AG04450 (cell line): ENCODE data around the gene CNOT3. TPM values are rescaled to one million over a fixed set of nuclear protein-coding genes. Genes with fewer than 3 reads are reported as not detected.

ENCODE experiments used
- CTCF ChIA-PET: fragments of 300-600, 350-600 bp; formaldehyde crosslinking; extraction: SDS; loops from one replicate; lab custom pipeline; 2022; ENCODE audit warnings: antibody characterized with exemption, inconsistent platforms; lab: Charles Lee
- POLR2A ChIA-PET: fragments of 350-600 bp; formaldehyde crosslinking; extraction: SDS; loops from one replicate; lab custom pipeline; 2021; ENCODE audit warnings: antibody characterized with exemption, inconsistent platforms; lab: Yijun Ruan, JAX
- DNase-seq: peaks from one replicate; pipeline ENCODE4 v3.0.0-alpha.2; 2011; ENCODE audit warnings: low read depth, low spot score
- H3K27ac ChIP-seq: one replicate; pipeline ENCODE4 v1.5.1; 2012; ENCODE audit warnings: low read depth, low read length, control low read depth
- H3K27me3 ChIP-seq: one replicate; pipeline ENCODE4 v1.6.0; 2012; ENCODE audit warnings: low read length; ENCODE audit not compliant: control insufficient read depth, insufficient read depth
- H3K4me3 ChIP-seq: 2 replicates; pipeline ENCODE4 v1.5.1; 2011; ENCODE audit warnings: mild to moderate bottlenecking, low read depth, low read length, control low read depth
- H3K9me3 ChIP-seq: 2 replicates; pipeline ENCODE4 v1.5.1; 2012; ENCODE audit warnings: low read length; ENCODE audit not compliant: control insufficient read depth, insufficient read depth
- polyA plus RNA-seq: library from polyadenylated mRNA; depleted of rRNA; stranded (reverse); fragments of >200 nt; gene quantifications from 2 replicates; pipeline ENCODE4 v1.2.3, GENCODE V29; 2011
- TF ChIP-seq, protein P1 (sequence below): IDR thresholded peaks from 2 replicates; pipeline ENCODE4 v1.5.1; 2011; ENCODE audit warnings: low read depth, low read length, control low read depth, inconsistent platforms

Gene CNOT3
- polyA plus RNA-seq, 1 experiment: 9.9 TPM

DNA sequence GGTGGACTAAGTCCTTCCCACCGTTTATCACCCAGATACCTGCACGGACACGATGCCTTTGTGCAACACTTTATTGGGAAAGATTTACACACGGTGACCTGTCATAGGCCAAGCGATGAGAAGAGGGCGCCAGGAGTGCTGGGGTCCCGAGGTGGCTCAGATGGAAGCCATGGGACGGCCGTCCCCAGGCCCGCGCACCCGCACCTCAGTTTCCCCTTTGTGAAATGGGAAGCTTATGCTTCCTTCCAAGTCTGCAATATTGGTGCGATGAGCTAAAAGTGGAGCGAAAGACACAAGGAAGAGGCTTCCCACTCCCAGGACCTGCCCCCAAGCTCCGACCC is 35.8 kb downstream of the CNOT3 start:
- ChIA-PET CTCF (interaction anchor here (0.6 to 1.5 kb wide), 2 partner anchors 14 to 143 kb away, joined by 4 read pairs; partner anchors contain the start of gene LENG1), POLR2A (interaction anchor here (0.5 to 1.0 kb wide), 3 partner anchors 16 to 56 kb away, joined by 3 to 4 read pairs (median 4); partner anchors contain the start of gene MBOAT7)
- Histone ChIP-seq H3K4me3 (no peak overlapping the region), H3K27me3 (no peaks in the 10 kb centered on the region), H3K27ac (no peak overlapping the region), H3K9me3 (no peaks in the 10 kb centered on the region)
- TF ChIP-seq, protein P1, sequence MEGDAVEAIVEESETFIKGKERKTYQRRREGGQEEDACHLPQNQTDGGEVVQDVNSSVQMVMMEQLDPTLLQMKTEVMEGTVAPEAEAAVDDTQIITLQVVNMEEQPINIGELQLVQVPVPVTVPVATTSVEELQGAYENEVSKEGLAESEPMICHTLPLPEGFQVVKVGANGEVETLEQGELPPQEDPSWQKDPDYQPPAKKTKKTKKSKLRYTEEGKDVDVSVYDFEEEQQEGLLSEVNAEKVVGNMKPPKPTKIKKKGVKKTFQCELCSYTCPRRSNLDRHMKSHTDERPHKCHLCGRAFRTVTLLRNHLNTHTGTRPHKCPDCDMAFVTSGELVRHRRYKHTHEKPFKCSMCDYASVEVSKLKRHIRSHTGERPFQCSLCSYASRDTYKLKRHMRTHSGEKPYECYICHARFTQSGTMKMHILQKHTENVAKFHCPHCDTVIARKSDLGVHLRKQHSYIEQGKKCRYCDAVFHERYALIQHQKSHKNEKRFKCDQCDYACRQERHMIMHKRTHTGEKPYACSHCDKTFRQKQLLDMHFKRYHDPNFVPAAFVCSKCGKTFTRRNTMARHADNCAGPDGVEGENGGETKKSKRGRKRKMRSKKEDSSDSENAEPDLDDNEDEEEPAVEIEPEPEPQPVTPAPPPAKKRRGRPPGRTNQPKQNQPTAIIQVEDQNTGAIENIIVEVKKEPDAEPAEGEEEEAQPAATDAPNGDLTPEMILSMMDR: no peak
- no peak for DNase-seq

DNA sequence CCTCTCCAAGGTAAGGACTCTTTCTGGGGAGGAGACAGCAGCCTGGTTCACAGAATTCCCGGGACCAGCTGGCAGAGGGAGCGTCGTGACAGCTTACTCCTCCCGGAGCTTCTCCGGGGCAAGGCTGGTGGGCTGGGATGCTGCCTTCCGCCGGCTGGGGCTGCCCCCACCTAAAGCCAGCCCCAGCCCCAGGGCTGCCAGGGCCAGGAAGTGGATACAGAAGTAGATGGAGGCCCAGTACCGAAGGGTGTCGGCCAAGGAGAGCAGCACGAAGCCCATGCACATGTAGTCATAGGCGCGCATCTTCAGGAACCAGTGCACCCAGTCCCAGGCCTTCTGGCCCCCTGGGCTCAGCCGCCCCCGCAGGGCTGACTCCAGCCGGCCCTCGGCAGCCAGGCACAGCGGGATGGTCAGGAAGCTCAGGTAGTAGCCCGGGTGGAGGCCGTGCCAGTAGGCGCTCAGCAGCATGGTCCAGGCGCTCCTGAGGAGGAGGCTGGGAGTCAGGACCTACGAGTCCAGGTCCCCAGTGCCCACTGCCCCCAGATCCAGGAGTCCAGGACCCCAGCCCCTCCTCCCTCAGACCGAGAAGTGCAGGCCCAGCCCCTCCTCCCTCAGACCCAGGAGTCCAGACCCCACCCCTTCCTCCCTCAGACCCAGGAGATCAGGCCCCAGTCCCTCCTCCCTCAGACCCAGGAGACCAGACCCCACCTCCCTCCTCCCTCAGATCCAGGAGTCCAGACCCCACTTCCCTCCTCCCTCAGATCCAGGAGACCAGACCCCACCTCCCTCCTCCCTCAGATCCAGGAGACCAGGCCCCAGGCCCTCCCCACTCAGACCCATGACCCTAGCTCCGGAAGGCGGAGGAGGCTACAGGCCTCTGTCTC is 36.6 kb downstream of the CNOT3 start:
- CTCF ChIA-PET: interaction anchor here (1.5 kb wide), 1 partner anchor 15 kb away, joined by 4 read pairs; the partner anchor contains the start of gene LENG1
- no peak overlapping the region for H3K27ac ChIP-seq
- TF ChIP-seq, protein P1: no peak
- POLR2A ChIA-PET: interaction anchor here (0.6 to 1.0 kb wide), 2 partner anchors 15 to 27 kb away, joined by 3 to 5 read pairs; partner anchors contain the start of gene MBOAT7
- DNase-seq: no peak
- H3K4me3 ChIP-seq: no peak overlapping the region
- no peaks in the 10 kb centered on the region for H3K27me3 ChIP-seq
- H3K9me3 ChIP-seq: no peaks in the 10 kb centered on the region

DNA sequence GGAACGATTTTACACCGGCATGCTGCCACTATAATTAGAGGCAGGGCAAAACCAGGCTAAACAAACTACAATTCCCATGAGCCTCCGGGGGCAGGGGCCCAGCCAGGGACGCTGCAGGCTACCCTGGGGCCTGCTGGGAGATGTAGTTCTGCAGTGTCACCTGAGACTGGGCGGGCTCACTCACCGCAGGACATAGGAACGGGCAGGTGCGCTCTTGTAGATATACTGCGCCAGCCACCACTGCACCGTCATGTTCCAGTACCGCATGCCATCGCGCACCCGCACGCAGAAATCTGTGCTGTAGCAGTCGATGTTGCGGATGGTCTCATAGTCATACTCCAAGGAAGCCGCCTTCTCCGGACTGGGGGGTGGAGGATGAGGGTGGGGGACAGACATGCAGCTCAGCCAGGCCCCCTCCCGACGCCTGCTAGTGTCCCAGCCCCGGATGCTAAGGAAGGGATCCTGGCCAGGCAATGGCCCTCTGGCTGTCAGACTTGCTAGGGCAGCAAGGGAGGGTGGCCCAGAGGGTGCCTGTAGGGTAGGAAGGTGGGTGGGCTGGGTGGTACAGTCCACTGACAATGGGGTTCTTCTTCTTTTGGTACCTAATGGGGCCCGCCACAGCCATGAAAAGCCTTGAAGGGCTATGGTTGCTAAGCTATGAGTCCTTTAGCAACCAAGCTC is 41.2 kb downstream of the CNOT3 start:
- H3K4me3 ChIP-seq: no peak overlapping the region
- no peak for DNase-seq
- POLR2A ChIA-PET: no interaction called here
- H3K27ac ChIP-seq: no peak overlapping the region
- CTCF ChIA-PET: interaction anchor here (1.3 kb wide), 1 partner anchor 11 kb away, joined by 4 read pairs; the partner anchor contains the start of gene MBOAT7
- TF ChIP-seq, protein P1: no peak
- no peaks in the 10 kb centered on the region for H3K27me3 ChIP-seq
- H3K9me3 ChIP-seq: no peaks in the 10 kb centered on the region

DNA sequence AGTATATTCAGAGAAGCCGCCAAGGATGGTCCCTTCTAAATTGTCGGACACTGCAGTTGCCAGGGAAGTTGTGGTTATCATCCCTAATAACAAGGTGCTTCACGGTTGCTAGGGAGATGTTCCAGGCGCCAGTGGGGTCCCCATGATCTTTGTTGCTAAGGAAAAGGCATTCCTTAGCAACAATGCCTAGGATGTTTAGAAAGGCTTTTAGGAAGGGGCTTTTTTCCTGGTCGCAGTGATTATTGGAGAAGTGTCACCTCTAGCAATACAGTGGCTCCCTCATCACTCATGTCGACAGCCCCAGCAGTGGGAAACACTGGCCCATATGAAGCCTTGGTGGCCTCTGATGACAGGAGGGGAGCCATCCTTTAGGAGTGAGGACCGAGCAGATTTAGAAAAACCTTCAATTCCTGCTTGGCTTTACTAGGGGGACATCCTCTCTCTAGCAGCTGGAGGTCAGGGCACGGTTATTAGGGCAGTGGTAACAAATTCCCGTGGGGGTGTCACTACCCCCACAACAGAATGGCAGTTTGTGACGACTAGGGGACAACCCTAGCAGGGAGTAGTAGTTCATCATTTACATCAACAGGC is 41.8 kb downstream of the CNOT3 start:
- Histone ChIP-seq H3K4me3 (no peak overlapping the region), H3K9me3 (no peaks in the 10 kb centered on the region), H3K27ac (no peak overlapping the region), H3K27me3 (no peaks in the 10 kb centered on the region)
- TF ChIP-seq, protein P1: no peak
- CTCF ChIA-PET: interaction anchor here (0.6 to 1.3 kb wide), 3 partner anchors 9 to 48 kb away, joined by 3 to 4 read pairs (median 4); partner anchors contain the start of gene MBOAT7
- no peak for DNase-seq
- POLR2A ChIA-PET: interaction anchor here (0.8 to 0.9 kb wide), 2 partner anchors 12 to 22 kb away, joined by 3 to 4 read pairs; no protein-coding TSS in a partner anchor
